Fibroblast of skin of scalp (primary cell): Measurements from ENCODE around the gene HOXB3.

Source experiments
- DNase-seq: peaks from one replicate; pipeline ENCODE4 v3.0.0-alpha.2; 2013

Gene HOXB3

DNA sequence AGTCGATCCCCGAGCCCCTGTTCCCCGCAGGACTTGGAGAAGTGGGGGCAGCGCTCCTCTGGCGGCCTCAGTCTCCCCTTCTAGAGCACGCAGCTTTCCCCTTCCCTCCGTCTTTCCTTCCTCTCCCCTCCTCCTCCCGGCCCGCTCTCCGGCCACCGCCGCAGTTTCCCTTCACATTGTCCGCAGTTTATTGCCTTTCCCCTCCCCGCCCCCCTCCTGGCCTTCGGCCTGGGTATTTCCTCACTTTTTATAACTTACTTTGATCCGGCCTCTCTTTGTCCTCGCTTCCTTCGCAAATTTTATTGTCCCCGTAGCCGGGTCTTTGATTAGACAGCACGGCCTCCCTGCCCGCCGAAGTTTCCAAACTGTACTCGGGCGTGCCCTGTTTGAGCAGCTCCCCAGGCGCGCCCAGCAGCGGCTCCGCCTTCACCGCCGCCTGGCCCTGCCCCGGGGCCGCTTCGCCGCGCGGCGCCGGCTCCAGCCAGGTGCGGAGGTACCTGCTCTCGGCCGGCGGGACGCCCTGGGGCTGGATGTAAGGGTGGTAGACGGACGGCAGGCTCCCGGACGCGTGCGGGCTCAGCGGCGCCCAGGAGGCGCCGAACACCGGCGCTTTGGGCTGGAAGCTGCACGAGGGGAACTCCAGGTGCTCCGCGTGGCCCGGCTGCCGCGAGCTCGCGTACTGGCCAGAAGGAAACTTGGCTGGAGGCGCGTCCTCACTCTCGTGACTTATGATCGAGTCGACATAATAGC, 35.6 kb upstream of the HOXB3 start:
- no peak for DNase-seq

DNA sequence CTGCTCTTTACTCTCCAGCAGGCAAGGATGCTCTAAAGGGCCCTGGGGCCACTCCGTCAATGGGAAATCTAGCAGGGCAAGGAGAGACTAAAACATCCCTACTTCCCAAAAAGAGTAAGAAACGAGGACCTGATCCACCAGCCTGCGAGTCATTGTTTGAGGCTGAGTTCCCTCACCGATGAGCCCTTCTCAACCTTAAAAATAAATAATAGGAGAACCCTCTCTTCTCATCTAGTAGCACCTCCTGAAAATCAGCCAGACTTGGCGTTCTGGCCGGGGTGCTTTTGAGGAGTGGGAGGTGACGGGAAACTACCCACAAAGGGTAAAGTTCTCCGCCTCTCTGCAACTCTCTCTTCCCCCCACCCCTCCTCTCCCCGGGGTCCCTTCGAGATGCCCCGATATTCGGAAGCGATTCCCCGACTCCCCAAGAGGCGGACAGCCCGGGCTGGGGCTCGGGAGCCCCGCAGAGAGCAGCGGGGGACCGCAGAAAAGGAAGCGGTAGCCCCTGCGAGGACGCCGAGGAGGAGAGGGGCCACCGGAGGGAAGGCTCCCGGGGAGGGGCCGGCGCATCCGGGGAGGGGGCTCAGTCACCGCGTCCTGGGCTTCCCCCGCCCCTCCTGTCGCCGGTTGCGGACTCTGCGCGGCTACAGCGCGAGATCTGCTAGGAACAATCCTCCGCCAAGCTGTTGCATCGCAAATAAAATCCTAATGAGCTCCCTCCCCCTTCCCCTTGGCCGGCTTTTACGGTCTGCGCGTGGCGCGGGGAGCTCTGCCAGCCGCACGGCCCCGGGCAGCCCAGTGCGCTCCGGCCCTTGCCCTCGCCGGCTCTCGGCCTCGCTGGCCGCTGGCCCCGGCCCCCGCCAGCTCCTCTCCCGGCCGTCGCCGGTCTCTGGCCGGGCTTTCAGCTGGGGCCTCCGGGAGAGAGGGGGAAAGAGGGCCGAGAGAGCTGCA, 34.8 kb upstream of the HOXB3 start:
- DNase-seq = no peak

DNA sequence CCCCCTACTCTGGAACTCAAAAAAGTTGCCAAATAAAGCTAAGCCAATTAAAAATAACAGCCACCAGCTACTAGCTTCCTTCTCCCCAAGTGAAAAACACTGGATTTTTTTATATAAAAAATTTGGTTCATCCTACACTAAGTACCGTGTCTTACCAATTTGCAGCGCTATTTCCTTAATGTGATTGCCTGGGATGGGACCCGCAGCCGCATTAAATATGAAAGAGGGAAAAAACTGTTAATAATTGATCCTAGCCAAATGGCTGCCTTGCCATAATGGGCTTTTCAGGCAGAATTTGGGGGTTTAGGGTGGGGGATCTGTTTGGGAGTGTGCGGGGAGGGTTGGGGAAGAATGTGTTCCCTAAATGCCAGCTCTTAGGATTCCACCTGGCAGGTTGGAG, 34.1 kb upstream of the HOXB3 start:
- no peak for DNase-seq

DNA sequence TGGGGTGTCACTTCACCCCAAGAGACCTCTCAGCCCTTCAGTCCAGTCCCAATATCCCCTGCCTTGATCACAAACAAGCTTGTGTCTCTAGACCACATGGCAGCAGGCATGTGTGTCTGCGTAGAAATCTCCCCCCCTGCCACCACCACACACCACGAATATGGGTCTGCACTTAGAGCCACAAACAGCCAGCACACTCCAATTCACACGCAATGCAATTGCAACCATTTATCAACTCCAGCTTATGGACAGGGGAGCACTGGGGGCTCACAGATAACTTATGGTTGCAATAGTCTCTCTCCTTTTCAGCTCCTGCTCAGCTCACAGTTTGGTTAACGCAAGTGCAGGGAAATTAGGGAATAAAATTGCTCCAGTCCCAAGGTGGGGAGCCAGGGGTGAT, 33.5 kb upstream of the HOXB3 start:
- DNase-seq = no peak

DNA sequence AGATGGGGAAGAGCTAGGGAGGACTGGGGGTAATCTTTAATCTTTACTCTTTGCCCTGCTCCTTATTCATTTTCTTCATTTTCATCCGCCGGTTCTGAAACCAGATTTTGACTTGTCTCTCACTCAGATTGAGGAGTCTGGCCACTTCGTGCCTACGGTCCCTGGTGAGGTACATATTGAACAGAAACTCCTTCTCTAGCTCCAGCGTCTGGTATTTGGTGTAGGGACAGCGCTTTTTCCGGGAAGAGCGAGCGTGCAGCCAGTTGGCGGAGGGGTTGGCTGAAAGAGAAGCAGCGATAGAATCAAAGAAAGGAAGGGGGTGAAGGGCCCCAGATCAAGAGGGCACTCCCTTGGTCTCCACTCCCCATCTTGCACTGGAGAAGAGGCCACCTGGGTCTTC, 32.8 kb upstream of the HOXB3 start:
- no peak for DNase-seq

DNA sequence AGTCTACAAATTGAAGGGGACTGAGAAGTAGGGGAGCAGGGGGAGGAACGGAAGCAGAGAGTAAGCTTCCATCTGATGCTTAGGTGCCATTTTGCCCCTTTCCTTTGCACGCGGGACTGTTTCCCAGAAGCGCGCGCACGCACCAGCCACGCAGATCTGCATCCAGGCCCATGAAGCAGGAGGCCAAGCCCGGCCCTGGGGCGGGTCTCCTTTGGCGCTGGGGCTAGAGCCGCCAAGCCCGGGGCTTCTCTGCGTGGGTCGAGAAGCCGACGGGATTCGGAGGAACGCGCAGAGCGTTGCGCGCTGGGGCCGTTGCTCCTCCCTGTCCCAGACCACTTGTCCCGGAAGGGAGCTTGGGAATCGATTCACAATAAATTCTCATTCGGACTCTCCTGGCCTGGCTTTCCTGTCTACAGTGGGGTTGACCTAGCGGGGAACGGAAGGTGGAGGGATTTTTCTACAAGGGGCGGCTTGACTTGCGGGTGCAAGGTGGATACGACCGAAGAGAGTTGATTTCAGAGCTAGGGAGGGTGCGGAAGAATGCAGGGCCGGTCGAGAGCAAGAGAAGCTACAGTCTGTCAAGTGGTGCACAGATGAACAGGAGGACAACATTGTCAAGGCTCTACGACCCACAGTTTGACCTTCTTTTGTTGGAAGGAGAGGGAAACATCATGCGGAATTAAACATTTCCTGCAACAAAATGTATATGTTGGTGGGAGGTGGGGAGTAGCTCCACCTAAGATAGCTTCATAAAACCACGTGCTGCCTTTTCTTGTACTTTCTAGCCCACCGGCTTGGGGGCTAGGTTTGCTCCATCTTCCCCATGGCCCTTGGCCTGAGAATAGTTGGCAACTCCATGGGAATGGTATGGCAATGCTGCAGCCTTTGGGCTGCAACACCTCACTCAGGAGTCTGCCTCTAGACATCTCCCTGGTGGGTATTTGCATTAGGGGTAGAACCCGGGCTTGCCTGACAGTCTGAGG, 31.7 kb upstream of the HOXB3 start:
- no peak for DNase-seq

DNA sequence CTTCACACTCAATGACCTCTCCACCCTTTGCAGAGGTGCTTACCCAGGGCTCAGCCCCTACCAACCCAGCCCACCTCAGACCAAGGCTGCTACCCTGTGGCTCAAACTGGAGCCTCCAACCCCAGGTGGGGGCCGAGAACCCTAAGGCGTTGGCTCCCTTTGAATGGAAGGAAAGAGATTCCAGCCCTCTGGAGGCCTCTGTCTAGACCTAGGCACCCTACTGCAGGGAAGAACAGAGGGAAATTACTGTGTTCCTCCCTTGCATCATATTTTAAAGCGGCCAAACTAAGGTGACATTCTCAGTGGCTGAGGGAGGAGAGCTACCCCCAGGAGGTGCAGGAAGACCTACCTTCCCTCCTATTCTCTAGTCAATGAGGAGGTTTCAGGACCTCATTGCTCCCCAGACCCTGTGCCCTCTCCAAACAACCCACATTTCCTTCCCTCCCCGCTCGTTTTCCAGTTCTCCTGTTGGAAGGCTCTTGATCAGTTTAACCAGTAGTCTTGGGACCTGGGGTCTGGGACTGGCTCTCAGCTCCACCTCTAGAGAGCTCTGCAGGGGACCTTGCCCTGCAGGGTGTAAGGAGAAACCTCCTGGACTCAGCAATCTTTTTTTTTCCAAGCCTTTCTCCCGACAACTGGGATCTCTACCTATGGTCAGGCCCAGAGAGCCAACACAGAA, 30.6 kb upstream of the HOXB3 start:
- DNase-seq = no peak

DNA sequence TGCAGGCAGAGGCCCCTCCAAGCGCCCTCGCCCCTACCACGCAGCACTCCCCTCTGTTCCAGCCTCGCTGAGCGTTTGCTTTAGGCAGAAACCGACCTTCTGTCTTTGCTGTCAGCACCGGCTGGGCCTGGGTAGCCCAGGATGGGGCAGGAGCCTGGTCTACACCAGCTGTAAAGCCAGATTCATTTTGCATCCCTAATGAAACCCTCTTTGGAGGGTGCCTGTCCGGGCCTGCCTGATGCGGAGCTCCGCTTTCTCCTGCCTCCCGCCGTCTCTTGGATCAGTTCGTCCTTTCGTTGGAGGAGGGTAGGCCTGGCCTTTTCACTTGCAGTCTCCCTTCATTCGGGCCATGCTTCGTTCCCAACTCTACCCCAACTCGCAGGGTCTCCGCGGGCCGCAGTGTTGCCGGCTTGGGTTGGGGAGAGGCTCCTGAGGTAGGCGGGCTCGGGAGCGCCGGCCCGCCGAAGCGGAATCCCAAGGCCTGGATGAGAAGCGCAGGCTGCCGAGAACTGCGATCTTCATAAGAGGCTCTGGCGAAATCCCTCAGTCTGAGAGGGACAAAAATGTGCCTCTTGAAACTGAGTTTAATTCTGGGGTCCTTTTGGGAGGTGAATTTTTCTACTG, 29.9 kb upstream of the HOXB3 start:
- DNase-seq = no peak

DNA sequence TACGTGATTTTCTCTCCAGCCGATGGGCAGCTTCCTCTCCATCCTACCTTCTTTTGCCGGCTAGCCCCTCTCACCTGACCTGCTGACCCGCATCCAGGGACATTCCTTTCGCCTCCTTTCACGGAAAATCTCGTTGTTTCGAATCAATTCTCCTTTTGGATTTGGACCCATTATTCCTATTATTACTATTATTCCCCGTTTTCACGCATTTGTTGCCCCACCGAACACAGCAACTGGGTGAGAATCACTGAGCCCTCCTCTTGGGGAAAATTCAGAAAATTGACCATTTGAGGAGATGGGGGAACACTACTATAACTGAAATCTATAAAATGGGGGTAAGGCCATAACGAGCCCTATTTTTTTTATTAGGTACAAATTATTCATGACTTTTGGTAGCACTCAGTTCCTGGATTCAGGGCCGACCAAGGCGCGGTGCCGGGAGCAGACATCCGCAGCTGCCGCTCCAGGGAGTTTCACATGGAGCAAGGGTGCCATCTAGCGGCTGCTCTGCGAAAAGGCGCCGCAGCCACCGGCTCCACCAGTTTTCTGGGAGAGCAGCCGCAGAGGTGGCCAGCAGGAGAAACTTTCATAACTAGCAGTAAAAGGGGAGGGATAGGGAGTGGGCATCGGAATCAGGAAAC, 28.3 kb upstream of the HOXB3 start:
- peak; percentile 80 for DNase-seq

DNA sequence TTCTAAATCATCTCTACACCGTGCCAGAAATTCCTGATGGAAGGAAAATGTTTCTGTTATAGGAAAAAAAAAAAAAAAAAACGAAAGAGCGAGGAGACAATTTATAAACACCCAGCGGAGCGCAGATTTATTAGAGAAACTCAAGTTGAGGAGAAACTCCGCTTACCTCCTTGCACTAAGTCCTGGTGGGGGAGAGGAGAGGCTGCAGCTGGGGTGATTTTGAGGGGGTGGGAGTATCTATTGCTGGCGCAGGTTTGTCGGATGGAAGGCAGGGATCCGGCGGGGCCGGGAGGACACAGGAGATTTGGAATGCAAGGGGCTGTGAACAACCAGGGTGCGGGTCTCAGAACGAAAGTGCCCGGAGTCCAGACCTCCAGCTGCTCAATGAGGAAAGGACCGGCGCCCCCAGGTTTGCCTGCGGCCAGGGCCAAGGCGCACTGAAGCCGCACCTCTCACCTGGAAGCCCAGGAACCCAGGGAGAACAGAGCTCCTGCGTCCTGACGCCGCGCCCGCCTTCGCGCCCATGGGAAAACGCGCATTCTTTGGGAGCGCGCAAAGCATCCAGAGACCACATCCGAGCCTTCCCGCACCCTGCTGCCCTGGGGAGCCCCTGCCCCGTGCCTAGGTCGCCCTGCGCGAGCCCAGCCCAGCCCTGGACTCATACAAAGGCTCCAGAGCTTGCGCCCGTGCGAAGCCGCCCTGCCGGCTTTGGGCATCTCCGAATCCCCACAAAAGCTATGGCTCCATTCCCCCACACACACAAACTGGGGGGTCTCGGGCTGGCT, 27.6 kb upstream of the HOXB3 start:
- DNase-seq = no peak

DNA sequence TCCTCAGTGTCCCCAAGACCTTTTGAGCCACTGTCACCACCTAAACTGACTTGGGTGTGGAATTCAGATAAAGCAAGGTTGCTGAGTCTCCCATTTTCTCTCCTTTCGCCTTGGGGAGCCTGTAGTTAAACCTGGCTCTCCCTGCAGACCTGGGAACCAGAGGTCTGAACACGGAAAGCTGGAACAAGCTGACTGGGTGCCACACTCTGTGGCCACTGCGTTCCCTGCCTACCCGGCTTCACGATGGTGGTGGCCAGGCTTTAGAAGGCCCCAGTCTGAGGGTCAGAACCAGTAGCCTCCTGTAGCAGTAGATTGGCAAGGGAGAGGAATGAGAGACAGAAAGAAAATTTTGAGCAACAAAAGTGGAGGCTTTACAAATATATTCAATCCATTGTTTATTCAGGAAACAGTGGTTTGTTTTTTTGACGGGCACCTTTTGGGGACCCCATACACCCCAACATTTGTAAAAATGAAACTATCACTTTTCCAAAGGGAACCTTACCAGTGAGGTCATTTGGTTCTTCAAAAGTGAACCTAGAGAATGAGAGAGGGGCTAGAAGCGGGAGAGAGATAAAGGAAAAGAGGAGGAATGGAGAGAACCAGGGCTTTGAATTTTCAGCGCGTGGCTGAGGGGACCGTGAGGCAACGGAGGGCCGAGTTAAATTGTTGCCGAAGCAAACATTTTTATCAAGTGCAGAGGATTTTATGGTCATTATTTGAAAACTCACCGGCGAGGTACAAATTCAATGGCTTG, 26.9 kb upstream of the HOXB3 start:
- no peak for DNase-seq

DNA sequence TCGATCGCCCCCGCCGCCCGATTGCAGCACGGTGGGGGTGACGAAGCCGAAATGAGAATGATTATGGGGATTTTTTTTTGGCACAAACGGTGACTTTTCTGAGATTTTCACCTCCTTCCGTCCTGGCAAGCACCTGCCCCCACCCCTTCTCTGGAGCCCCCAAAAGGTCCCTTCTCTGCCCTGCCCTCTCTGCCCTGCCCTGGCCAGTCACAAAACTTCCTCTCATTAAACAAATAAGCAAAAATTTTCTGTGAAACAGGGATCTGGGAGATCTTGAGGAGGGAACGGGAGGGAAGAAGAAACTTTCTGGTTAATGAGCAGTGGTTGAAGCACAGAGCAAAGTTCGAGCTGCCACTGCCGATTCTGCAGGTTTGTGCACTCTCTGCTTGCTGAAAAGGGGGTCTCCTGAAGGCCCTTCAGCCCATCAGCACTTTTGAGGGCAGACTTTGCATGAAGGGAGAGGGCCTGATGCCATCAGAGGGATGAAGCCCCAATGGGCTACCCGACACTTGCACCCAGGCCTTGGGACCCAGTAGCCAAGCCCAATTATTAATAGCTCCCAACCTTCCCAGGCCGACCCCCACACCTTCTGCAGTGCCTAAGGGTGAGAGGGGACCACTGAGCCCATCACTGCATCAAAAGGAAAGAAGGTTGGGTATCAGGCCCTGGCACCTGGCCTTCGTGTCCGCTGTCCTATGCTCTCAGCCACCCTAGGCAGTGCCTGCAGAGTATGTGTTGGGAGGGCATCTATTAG, 26.1 kb upstream of the HOXB3 start:
- DNase-seq = no peak

DNA sequence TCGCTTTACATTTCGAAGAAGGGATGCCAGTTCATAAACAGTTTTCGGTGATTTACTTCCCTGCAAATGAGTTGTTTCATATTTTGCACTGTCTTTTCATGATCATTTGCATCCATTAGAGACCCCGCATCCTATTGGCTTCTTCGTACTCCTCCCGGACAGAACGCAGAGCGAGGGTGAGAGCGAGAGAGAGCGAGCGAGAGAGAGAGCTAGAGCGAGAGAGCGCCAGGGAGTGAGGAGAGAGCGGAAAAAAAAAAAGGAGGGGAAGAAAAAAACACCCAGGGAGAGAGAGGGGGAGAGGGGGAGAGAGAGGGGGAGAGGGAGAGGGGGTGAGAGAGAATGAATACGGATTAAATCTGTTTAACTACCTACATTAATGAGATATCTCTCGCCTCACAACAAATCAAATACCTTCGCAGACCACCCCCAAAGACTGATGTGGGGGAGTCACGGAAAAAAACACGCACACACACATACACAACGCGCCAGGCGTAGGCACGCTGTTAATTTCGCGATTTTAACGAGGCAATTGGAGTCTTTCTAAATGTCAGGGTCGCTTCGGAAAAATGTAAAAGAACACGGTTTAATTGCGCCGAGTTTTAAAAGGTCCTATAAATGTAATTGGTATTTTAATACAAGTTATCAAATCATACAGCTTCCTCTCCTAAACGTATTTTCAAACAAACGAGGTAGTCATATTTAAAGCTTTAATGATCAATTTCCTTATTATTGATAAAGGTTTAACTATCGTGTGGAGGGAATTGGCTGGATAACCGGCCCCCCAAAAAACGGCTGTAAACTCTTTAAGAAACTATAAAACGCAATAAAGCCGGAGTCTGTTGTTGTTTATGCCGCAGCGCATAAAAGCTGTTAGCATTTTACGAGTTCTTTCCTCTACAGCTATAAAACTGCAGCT, 25.3 kb upstream of the HOXB3 start, which contains the start of gene HOXB8:
TSS of gene HOXB8 (minus strand) at position 246 of the 916 bp plus-strand sequence. CDS start 588 bp downstream, outside the sequence.
- DNase-seq = no peak

DNA sequence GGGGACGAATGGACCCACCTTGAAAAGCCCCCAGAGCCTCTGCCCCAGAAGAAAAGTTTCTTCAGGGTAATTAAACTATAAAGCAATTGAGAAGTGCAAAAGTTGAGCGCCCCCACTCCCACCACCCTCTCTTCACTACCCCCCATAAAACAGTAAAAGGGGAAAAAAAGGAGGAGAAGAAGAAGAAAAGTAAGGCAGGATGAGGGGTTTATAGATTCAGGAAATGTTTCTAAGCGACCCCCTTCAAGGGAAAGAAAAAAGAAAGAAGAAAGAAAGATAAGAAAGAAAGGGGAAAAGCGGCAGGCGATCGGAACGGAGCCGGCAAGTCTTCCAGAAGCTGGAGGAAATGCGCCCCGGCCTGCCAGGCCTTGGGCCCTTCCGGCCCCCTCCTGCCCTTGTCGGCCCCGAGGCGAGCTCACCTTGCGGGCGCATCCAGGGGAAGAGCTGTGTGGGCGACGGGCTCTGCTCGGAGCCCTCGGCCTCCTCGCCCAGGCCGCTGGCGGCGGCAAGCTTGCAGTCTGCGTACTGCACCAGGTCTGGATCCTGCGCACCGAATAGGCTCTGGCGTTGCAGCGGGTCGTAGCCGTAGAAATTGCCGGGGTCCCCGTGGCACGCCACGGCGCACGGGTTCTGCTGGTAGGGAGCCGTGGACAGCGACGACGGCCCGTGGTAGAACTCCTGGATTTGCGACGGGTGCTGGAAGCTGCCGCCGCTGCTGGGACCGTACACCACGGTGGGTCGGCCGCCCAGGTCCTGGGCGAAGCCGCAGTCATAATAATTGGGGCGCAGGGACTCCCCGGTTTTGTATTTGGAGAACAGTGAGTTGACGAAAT, 24.0 kb upstream of the HOXB3 start:
- DNase-seq = no peak

DNA sequence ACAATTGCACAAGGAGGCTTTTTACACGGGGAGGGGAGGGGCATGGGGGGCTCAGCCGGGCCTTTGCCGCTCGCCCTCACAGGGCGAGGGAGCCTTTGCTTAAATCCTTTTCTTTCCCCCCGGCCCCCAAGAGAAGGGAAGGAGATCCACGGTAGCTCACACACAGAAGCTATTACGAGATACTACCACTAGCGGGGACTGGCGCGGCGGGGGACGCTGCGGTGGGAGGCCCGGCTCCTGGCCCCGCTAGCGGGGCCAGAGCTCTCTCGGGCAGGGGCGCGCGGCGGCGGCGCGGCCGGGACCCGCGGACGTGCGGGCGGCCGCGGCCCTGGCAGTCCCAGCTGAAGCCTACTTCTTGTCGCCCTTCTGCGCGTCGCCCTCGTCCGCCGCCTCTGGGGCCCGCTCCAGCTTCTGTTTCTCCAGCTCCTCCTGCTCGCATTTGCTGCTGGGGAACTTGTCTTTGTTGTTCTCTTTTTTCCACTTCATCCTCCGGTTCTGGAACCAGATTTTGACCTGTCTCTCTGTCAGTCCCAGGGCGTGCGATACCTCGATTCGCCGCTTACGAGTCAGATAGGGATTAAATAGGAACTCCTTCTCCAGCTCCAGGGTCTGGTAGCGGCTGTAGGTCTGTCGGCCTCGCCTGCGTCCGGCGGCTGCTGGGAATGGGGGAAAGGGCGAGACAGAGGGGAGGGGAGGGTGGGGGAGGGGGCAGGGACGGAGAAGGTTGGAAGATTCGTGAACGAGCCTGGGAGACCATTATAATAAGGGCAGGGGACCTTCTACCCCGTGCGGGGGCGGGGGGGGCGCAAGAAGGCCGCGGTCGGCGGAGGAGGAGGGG, 23.0 kb upstream of the HOXB3 start:
- DNase-seq = peak; percentile 40
